Fibroblast of lung (primary cell): ENCODE measurements around the gene KCNMA1. TPM values are rescaled to one million over a fixed set of nuclear protein-coding genes. Genes with fewer than 3 reads are reported as not detected.

Experiments
- DNase-seq, 2 donors: peaks; one replicate each; pipeline versions ENCODE4 v3.0.0 to v3.0.0-alpha.2; 2010; ENCODE audit warnings: low read depth in 2 of 2
- H2AFZ ChIP-seq: 2 replicates; pipeline ENCODE4 v1.5.1; 2012; ENCODE audit warnings: low read length, control low read depth, inconsistent platforms
- H3K27ac ChIP-seq: 2 replicates; pipeline ENCODE4 v1.5.1; 2011; ENCODE audit warnings: low read length, control low read depth; ENCODE audit not compliant: insufficient read depth
- H3K27me3 ChIP-seq: 2 replicates; pipeline ENCODE4 v1.5.1; 2011; ENCODE audit warnings: mild to moderate bottlenecking, low read length; ENCODE audit not compliant: control insufficient read depth, insufficient read depth
- H3K36me3 ChIP-seq: 2 replicates; pipeline ENCODE4 v1.5.1; 2011; ENCODE audit warnings: low read length; ENCODE audit not compliant: control insufficient read depth, insufficient read depth
- H3K4me1 ChIP-seq: 2 replicates; pipeline ENCODE4 v1.5.1; 2011; ENCODE audit warnings: low read length; ENCODE audit not compliant: control insufficient read depth, insufficient read depth; ENCODE audit errors: extremely low read depth
- H3K4me2 ChIP-seq: 2 replicates; pipeline ENCODE4 v1.5.1; 2011; ENCODE audit warnings: low read length, control low read depth; ENCODE audit not compliant: insufficient read depth; ENCODE audit errors: extremely low read depth
- H3K4me3 ChIP-seq, 4 experiments: fragments of 200-600 bp in 1 of 4; sonication (generic) in 1 of 4; replicated peaks in 1 of 4; 2 replicates each; pipeline ENCODE4 v1.5.1; 2011 to 2016; ENCODE audit warnings: low read length in 4 of 4, low read depth in 3 of 4, mild to moderate bottlenecking in 3 of 4, control low read depth in 2 of 4, inconsistent platforms in 1 of 4, mixed read lengths in 1 of 4; ENCODE audit not compliant: insufficient read depth in 1 of 4; ENCODE audit errors: control extremely low read depth in 1 of 4
- H3K79me2 ChIP-seq: 2 replicates; pipeline ENCODE4 v1.5.1; 2012; ENCODE audit warnings: mild to moderate bottlenecking, low read length, inconsistent platforms; ENCODE audit not compliant: control insufficient read depth, insufficient read depth
- H3K9ac ChIP-seq: 2 replicates; pipeline ENCODE4 v1.5.1; 2011; ENCODE audit warnings: mild to moderate bottlenecking, low read length, control low read depth; ENCODE audit not compliant: insufficient read depth
- H3K9me3 ChIP-seq: 2 replicates; pipeline ENCODE4 v1.5.1; 2012; ENCODE audit warnings: low read depth, low read length; ENCODE audit not compliant: control insufficient read depth, insufficient read depth
- H4K20me1 ChIP-seq: 2 replicates; pipeline ENCODE4 v1.5.1; 2011; ENCODE audit warnings: low read length; ENCODE audit not compliant: control insufficient read depth, insufficient read depth; ENCODE audit errors: extremely low read depth
- CTCF ChIP-seq, 2 donors: IDR thresholded peaks in 1 of 2; conservative IDR thresholded peaks in 1 of 2; 1 replicate in 1 of 2; 2 replicates in 1 of 2; pipeline ENCODE4 v1.5.1; 2011 to 2012; ENCODE audit warnings: low read length in 2 of 2, control low read depth in 1 of 2, inconsistent platforms in 1 of 2, low read depth in 1 of 2, mild to moderate bottlenecking in 1 of 2
- EZH2 ChIP-seq: IDR thresholded peaks from 2 replicates; pipeline ENCODE4 v1.5.1; 2012; ENCODE audit warnings: low read length, control low read depth, mild to moderate bottlenecking; ENCODE audit errors: missing control alignments
- polyA plus RNA-seq, 2 donors: library from polyadenylated mRNA; depleted of rRNA in 1 of 2; stranded (reverse) in 1 of 2; unstranded in 1 of 2; fragments of >200 nt; gene quantifications; 2 replicates each; pipeline ENCODE4 v1.2.1, GENCODE V29; 2011 to 2012; ENCODE audit warnings: missing spikeins in 1 of 2
- total RNA-seq: library from RNA; depleted of rRNA; stranded (reverse); fragments of >200 nt; gene quantifications from 2 replicates; pipeline ENCODE4 v1.2.1, GENCODE V29; 2014

The KCNMA1 gene
- total and polyA plus RNA-seq, 2 donors (not counting 1 experiment from before 2014, with no cell fraction given): 31.0 to 138 TPM

GRCh38 chr10:77152256-77152655, 485.4 kb downstream of the KCNMA1 start:
- Histone ChIP-seq H4K20me1 (no peaks in the 10 kb centered on the region), H3K36me3 (no peaks in the 10 kb centered on the region), H3K9ac (no peak overlapping the region), H3K27ac (no peak overlapping the region), H3K4me2 (no peak overlapping the region), H3K4me1 (peaks cover 6% of the 10 kb centered on the region), H2AFZ (no peak overlapping the region), H3K27me3 (no peaks in the 10 kb centered on the region), H3K9me3 (no peaks in the 10 kb centered on the region), H3K79me2 (no peaks in the 10 kb centered on the region), H3K4me3 (no peak overlapping the region)
- TF ChIP-seq CTCF (conservative IDR thresholded peaks at IDR 0.05 in 1 of 2, IDR thresholded peaks at IDR 0.05 in 1 of 2; ENCODE audit: low read depth in 1 of 2, low read length in 2 of 2): no peak
- no peak for DNase-seq

- Histone ChIP-seq H3K4me3 (no peak overlapping the region), H4K20me1 (no peaks in the 10 kb centered on the region), H2AFZ (no peak overlapping the region), H3K36me3 (no peaks in the 10 kb centered on the region), H3K4me1 (peaks cover under 1% of the 10 kb centered on the region), H3K27me3 (no peaks in the 10 kb centered on the region), H3K9ac (no peak overlapping the region), H3K4me2 (no peak overlapping the region), H3K9me3 (no peaks in the 10 kb centered on the region), H3K79me2 (no peaks in the 10 kb centered on the region), H3K27ac (no peak overlapping the region)
- TF ChIP-seq EZH2 (no peak), CTCF (conservative IDR thresholded peaks at IDR 0.05 in 1 of 2, IDR thresholded peaks at IDR 0.05 in 1 of 2; ENCODE audit: low read depth in 1 of 2, low read length in 2 of 2) (no peak)
- no peak for DNase-seq
These were observed 486.2 kb downstream of the KCNMA1 start for GRCh38 chr10:77151408-77151807.

GRCh38 chr10:77149706-77150105, 487.9 kb downstream of the KCNMA1 start:
- no peaks in the 10 kb centered on the region for H3K36me3 ChIP-seq
- no peak overlapping the region for H3K27ac ChIP-seq
- TF ChIP-seq EZH2 (no peak), CTCF (conservative IDR thresholded peaks at IDR 0.05 in 1 of 2, IDR thresholded peaks at IDR 0.05 in 1 of 2; ENCODE audit: low read depth in 1 of 2, low read length in 2 of 2) (no peak)
- no peaks in the 10 kb centered on the region for H3K79me2 ChIP-seq
- H3K9ac ChIP-seq: no peak overlapping the region
- no peaks in the 10 kb centered on the region for H3K9me3 ChIP-seq
- no peak overlapping the region for H3K4me2 ChIP-seq
- no peak overlapping the region for H2AFZ ChIP-seq
- H4K20me1 ChIP-seq: no peaks in the 10 kb centered on the region
- H3K4me3 ChIP-seq: no peak overlapping the region
- H3K27me3 ChIP-seq: no peaks in the 10 kb centered on the region
- DNase-seq: no peak
- H3K4me1 ChIP-seq: no peaks in the 10 kb centered on the region
